Fibroblast of villous mesenchyme (primary cell): Measurements from ENCODE around the gene SIL1. TPM values are rescaled to one million over a fixed set of nuclear protein-coding genes. Genes with fewer than 3 reads are reported as not detected.
A peak's percentile ranks its signal among the peaks of the same experiment; 100 is the strongest.

Experiments used
- DNase-seq: peaks from one replicate; pipeline ENCODE4 v3.0.0-alpha.2; 2010; ENCODE audit warnings: low read depth
- H3K4me3 ChIP-seq: 2 replicates; pipeline ENCODE4 v1.5.1; 2011; ENCODE audit warnings: low read depth, mild to moderate bottlenecking, low read length
- total RNA-seq: library from RNA; depleted of rRNA; stranded (reverse); fragments of >200 nt; gene quantifications from 2 replicates; pipeline ENCODE4 v1.2.3, GENCODE V29; 2012
- TF ChIP-seq, protein P1 (sequence below): IDR thresholded peaks from 2 replicates; pipeline ENCODE4 v1.5.1; 2012; ENCODE audit warnings: low read depth, mild to moderate bottlenecking, low read length; ENCODE audit not compliant: insufficient read depth

Gene SIL1
- total RNA-seq, 1 donor, result 57.0 TPM

DNA sequence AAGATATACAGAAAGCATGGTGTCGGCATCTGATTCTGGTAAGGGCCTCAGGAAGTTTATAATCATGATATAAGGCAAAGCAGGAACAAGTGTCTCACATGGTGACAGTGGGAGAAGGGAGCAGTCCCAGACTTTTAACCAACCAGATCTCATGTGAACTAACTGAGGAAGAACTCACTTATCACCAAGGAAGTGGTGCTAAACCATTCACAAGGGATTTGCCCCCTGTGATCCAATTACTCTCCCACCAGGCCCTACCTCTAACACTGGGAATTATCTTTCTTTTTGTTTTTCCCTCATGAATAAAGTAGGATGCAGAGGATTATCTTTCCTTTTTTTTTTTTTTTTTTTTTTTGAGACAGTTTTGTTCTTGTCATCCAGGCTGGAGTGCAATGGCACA lies 199.6 kb downstream of the SIL1 start:
- TF ChIP-seq, protein P1, sequence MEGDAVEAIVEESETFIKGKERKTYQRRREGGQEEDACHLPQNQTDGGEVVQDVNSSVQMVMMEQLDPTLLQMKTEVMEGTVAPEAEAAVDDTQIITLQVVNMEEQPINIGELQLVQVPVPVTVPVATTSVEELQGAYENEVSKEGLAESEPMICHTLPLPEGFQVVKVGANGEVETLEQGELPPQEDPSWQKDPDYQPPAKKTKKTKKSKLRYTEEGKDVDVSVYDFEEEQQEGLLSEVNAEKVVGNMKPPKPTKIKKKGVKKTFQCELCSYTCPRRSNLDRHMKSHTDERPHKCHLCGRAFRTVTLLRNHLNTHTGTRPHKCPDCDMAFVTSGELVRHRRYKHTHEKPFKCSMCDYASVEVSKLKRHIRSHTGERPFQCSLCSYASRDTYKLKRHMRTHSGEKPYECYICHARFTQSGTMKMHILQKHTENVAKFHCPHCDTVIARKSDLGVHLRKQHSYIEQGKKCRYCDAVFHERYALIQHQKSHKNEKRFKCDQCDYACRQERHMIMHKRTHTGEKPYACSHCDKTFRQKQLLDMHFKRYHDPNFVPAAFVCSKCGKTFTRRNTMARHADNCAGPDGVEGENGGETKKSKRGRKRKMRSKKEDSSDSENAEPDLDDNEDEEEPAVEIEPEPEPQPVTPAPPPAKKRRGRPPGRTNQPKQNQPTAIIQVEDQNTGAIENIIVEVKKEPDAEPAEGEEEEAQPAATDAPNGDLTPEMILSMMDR, result no peak
- DNase-seq, result no peak
- H3K4me3 ChIP-seq, result no peak overlapping the region

DNA sequence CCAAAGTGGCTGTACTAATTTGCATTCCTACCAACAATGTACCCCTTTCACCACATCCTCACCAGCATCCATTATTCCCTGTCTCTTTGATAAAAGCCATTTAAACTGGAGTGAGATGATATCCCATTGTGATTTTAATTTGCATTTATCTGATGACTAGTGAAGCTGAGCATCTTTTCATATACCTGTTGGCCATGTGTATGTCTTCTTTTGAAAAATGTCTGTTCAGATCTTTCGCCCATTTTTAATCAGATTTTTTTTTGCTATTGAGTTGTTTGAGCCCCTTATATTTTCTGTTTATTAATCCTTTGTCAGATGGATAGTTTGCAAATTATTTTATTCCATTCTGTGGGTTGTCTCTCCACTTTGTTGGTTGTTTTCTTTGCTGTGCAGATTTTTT lies 202.0 kb downstream of the SIL1 start:
- H3K4me3 ChIP-seq, result no peak overlapping the region
- no peak for DNase-seq
- TF ChIP-seq, protein P1, result no peak

DNA sequence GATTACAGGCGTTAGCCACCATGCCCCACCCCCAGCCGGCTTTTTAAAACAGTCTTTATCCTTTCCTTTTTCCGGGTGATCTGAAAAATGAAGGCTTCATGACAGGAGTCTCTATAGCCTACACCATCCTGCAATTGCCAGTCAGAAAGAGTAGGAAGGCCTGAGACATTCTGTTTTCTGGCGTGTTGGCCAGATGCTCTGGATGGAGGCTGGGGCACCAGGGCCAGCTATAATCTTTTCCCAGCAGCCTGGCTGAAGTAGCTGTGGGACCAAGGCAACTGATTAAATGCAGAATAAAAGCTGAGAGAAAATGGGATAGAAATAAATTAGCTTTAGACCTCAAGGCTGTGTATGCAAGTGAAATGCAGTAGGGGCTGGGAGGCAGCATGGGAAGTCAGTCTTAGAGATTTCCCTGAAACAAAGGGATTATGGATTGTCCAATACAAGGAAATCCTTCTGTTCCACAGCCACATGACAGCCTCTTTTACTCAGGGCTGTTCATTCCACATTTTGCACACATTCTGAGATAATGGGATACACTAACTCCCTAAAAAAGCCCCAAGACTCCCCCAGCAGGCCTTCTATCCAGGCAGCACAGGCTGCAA lies 207.1 kb downstream of the SIL1 start:
- DNase-seq, result no peak
- no peak overlapping the region for H3K4me3 ChIP-seq
- TF ChIP-seq, protein P1, result no peak

DNA sequence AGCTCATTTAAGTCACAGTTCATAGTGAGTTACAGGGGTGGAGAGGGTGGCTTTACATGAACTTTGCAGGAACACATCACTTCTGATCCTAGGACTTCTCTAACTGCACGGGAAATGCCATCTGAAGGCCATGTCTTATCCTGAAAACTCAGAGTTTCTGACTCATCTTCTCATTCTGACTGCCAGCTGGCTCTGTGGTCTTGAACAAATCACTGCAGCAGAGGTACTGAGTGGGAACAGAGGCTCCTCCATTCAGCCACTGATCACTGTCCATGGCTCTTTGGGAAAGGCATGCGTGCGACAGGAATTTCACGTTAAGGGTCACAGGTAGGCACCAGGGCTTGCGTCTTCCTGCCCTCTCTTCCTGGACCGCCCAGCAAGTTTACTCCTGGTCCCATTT lies 208.4 kb downstream of the SIL1 start:
- DNase-seq, result peak; percentile 17
- H3K4me3 ChIP-seq, result no peak overlapping the region
- TF ChIP-seq, protein P1, result no peak

DNA sequence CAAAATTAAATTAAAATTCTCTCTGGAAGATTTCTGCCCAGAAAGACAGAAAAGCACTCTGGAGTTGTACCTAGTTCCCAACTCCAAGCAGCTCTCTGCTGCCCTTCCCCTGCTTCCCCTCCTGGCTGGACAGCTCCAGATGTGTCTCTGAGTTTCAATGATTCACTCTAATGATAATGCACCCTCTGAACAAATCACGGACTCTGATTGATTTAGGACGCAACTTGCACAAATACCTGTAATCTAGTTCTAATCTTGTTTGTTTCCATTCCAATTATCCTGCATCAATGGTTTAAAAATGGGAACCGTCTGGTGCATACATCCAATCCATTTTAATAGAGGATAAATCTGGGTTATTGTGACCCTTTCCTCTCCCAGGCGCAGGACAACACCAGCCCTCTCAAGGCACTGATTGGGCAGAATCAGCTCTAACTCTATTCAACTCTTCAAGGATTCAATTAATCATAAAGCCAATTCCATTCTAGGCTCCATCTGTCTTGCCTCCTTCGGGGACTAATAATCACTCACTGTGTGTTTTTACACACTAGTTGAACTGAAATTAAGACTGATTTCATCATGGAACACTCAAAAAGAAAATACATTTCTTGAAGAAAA lies 211.9 kb downstream of the SIL1 start:
- TF ChIP-seq, protein P1, result no peak
- no peak for DNase-seq
- no peak overlapping the region for H3K4me3 ChIP-seq

DNA sequence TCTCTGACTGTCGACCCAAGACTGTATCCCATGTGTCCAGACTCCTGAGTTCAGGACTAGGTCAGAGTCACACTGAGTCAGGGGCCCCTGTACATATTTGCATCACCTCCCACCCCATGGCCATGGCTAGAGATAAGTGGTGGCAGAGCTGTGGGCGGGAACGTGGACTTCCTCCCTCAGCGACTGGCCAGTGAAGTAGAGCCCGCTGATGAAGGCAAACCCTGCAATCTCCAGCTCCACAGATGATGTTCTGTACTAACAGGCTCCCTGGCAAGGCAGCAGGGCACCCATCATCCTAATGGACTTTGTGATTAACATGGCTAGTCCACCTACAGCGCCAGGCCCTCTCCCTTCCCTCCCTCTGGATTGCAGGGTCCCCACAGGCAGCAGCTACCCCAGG lies 212.5 kb downstream of the SIL1 start:
- TF ChIP-seq, protein P1, result no peak
- no peak overlapping the region for H3K4me3 ChIP-seq
- no peak for DNase-seq

DNA sequence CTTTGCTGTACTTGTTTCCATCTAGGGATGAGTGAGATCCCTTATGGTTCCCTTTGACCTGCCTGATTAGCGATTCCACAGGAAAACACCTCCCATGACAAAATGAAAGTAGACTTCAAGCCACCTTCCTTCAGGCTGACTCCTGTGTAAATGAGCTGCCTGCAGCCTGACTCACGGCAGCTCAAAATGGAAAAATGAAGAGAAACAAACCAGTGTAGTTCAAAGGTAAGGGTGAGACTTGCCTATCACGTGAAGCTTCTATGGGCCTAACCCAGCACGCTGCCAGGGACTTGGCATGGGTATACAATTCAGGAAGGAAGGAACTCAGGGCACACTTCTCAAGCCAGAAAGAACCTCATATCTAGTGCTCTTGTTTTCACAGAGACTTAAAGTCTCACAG lies 212.9 kb downstream of the SIL1 start:
- TF ChIP-seq, protein P1, result no peak
- no peak overlapping the region for H3K4me3 ChIP-seq
- DNase-seq, result no peak
